Tibial artery (tissue), 4 donors: ENCODE results near the gene GRIN2A.

Experiments used
- DNase-seq, 2 donors: peaks; one replicate each; pipeline ENCODE4 v3.0.0-alpha.2; 2019
- H3K27ac ChIP-seq, 2 donors: fragments of 200-600 bp; sonication (generic) in 1 of 2; 1 replicate in 1 of 2; 2 replicates in 1 of 2; pipeline ENCODE4 v1.5.1; 2018 to 2019; ENCODE audit warnings: mild to moderate bottlenecking in 1 of 2
- H3K27me3 ChIP-seq, 2 donors: fragments of 200-600 bp; sonication (generic) in 1 of 2; one replicate each; pipeline versions ENCODE4 v1.5.1 to v1.6.0; 2016 to 2019
- H3K36me3 ChIP-seq, 3 donors: fragments of 200-600 bp; sonication (generic) in 2 of 3; one replicate each; pipeline ENCODE4 v1.5.1; 2016 to 2019; ENCODE audit warnings: mild to moderate bottlenecking in 2 of 3
- H3K4me1 ChIP-seq, 4 donors: fragments of 200-600 bp; sonication (generic) in 2 of 4; 1 replicate in 3 of 4; 2 replicates in 1 of 4; pipeline ENCODE4 v1.5.1; 2016 to 2019
- H3K4me3 ChIP-seq, 2 donors: fragments of 200-600 bp; sonication (generic) in 1 of 2; 1 replicate in 1 of 2; 2 replicates in 1 of 2; pipeline ENCODE4 v1.5.1; 2018 to 2019; ENCODE audit warnings: mild to moderate bottlenecking in 2 of 2
- H3K9me3 ChIP-seq, 3 donors: fragments of 200-600 bp; sonication (generic) in 1 of 3; one replicate each; pipeline ENCODE4 v1.5.1; 2016 to 2019
- CTCF ChIP-seq, 2 experiments: fragments of 200-600 bp in 1 of 2; fragments of 450-650 bp in 1 of 2; IDR thresholded peaks; one replicate each; pipeline ENCODE4 v1.5.1; 2017 to 2019; ENCODE audit warnings: antibody characterized with exemption in 2 of 2, mild to moderate bottlenecking in 1 of 2, moderate library complexity in 1 of 2
- intact Hi-C: fragments of 100-400 bp; cut with DNase I; formaldehyde crosslinking; loops from one replicate; pipeline ENCODE4 v1.15.0; 2023; ENCODE audit warnings: low total_unique reads

GRIN2A gene

GRCh38 chr16:9713907-9714306, 468.3 kb downstream of the GRIN2A start:
- no peak for TF ChIP-seq CTCF (IDR thresholded peaks at IDR 0.05)
- no peaks in the 10 kb centered on the region for H3K27me3 ChIP-seq

GRCh38 chr16:9713156-9713555, 469.1 kb downstream of the GRIN2A start:
- Histone ChIP-seq H3K27me3 (no peaks in the 10 kb centered on the region), H3K9me3 (no peaks in the 10 kb centered on the region), H3K4me3 (no peak overlapping the region), H3K4me1 (no peaks in the 10 kb centered on the region), H3K27ac (no peak overlapping the region), H3K36me3 (no peaks in the 10 kb centered on the region)
- intact Hi-C loops, result no loop called here
- DNase-seq, result no peak
- no peak for TF ChIP-seq CTCF (IDR thresholded peaks at IDR 0.05)

More at GRCh38 chr16:9713907-9714306, 468.3 kb downstream of the GRIN2A start:
- Histone ChIP-seq H3K27ac (no peak overlapping the region), H3K4me1 (no peaks in the 10 kb centered on the region), H3K9me3 (no peaks in the 10 kb centered on the region), H3K36me3 (no peaks in the 10 kb centered on the region), H3K4me3 (no peak overlapping the region)
- no peak for DNase-seq
- intact Hi-C loops, result no loop called here

- Histone ChIP-seq H3K27ac (no peak overlapping the region), H3K9me3 (no peaks in the 10 kb centered on the region), H3K4me3 (no peak overlapping the region), H3K27me3 (no peaks in the 10 kb centered on the region), H3K36me3 (no peaks in the 10 kb centered on the region), H3K4me1 (no peaks in the 10 kb centered on the region)
- intact Hi-C loops, result no loop called here
- TF ChIP-seq CTCF (IDR thresholded peaks at IDR 0.05), result no peak
- DNase-seq, result no peak
These were observed 473.1 kb downstream of the GRIN2A start for GRCh38 chr16:9708972-9709620.

GRCh38 chr16:9706217-9706836, 475.9 kb downstream of the GRIN2A start:
- H3K4me1 ChIP-seq, result no peaks in the 10 kb centered on the region
- no peaks in the 10 kb centered on the region for H3K9me3 ChIP-seq
- no peak overlapping the region for H3K4me3 ChIP-seq
- H3K27me3 ChIP-seq, result no peaks in the 10 kb centered on the region
- intact Hi-C loops, result no loop called here
- H3K36me3 ChIP-seq, result no peaks in the 10 kb centered on the region
- H3K27ac ChIP-seq, result no peak overlapping the region
- TF ChIP-seq CTCF (IDR thresholded peaks at IDR 0.05), result no peak
- DNase-seq, result no peak

- no peak for DNase-seq
- Histone ChIP-seq H3K27ac (no peak overlapping the region), H3K36me3 (no peaks in the 10 kb centered on the region), H3K4me1 (no peaks in the 10 kb centered on the region), H3K9me3 (no peaks in the 10 kb centered on the region), H3K27me3 (no peaks in the 10 kb centered on the region), H3K4me3 (no peak overlapping the region)
- no peak for TF ChIP-seq CTCF (IDR thresholded peaks at IDR 0.05)
- intact Hi-C loops, result no loop called here
These were observed 478.5 kb downstream of the GRIN2A start for GRCh38 chr16:9703731-9704130.
